Esophagus muscularis mucosa (tissue), 4 donors: Measurements from ENCODE around the gene EPHB2. TPM values are rescaled to one million over a fixed set of nuclear protein-coding genes. Genes with fewer than 3 reads are reported as not detected.
"Not testable (repeated sequence)": the region's sequence is repeated elsewhere in the genome, so short reads cannot be mapped to it uniquely, and the experiment has no call there.

ENCODE experiments used
- DNase-seq: peaks from one replicate; pipeline ENCODE4 v3.0.0-alpha.2; 2017; ENCODE audit errors: extremely low spot score
- H3K27ac ChIP-seq, 4 donors: fragments of 200-600 bp; sonication (generic); replicated peaks in 1 of 4; 1 replicate in 3 of 4; 2 replicates in 1 of 4; pipeline ENCODE4 v1.5.1; 2016 to 2019; ENCODE audit warnings: mild to moderate bottlenecking in 1 of 4
- H3K27me3 ChIP-seq, 4 donors: fragments of 200-600 bp; sonication (generic); one replicate each; pipeline versions ENCODE4 v1.5.1 to v1.6.0; 2016 to 2019
- H3K36me3 ChIP-seq, 4 donors: fragments of 200-600 bp; sonication (generic); one replicate each; pipeline ENCODE4 v1.5.1; 2016 to 2019
- H3K4me1 ChIP-seq, 4 donors: fragments of 200-600 bp; sonication (generic); one replicate each; pipeline ENCODE4 v1.5.1; 2016 to 2019
- H3K4me3 ChIP-seq, 4 donors: fragments of 200-600 bp; sonication (generic); 1 replicate in 2 of 4; 2 replicates in 2 of 4; pipeline ENCODE4 v1.5.1; 2016 to 2019; ENCODE audit warnings: mild to moderate bottlenecking in 4 of 4, moderate library complexity in 1 of 4
- H3K9me3 ChIP-seq, 4 donors: fragments of 200-600 bp; sonication (generic); 1 replicate in 3 of 4; 2 replicates in 1 of 4; pipeline ENCODE4 v1.5.1; 2016 to 2019
- EP300 ChIP-seq: sonication (generic); formaldehyde crosslinking; IDR thresholded peaks from one replicate; pipeline ENCODE4 v1.6.1; 2017; ENCODE audit warnings: antibody characterized with exemption
- POLR2A ChIP-seq: fragments of 450-650 bp; IDR thresholded peaks from one replicate; pipeline ENCODE4 v1.6.1; 2017; ENCODE audit warnings: antibody characterized with exemption, moderate library complexity, mild to moderate bottlenecking, low read depth
- POLR2AphosphoS5 ChIP-seq, 2 donors: sonication (generic); formaldehyde crosslinking; IDR thresholded peaks; one replicate each; pipeline ENCODE4 v1.6.1; 2017; ENCODE audit warnings: antibody characterized with exemption in 2 of 2
- WGBS: methylation state at CpG from one replicate; pipeline ENCODE4 v1.1.5; 2018; 5-methylcytosine and 5-hydroxymethylcytosine counted together
- intact Hi-C: fragments of 100-400 bp; cut with DNase I; formaldehyde crosslinking; loops from one replicate; pipeline ENCODE4 v1.15.1; 2023
- total RNA-seq, 4 donors: library from RNA; depleted of rRNA; stranded (reverse); fragments of >200 nt; gene quantifications; one replicate each; pipeline versions ENCODE4 v1.1.0 to v1.2.1, GENCODE V29; 2016
- TF ChIP-seq, protein P1 (sequence below), 3 experiments: fragments of 200-600 bp in 2 of 3; fragments of 450-650 bp in 1 of 3; sonication (generic) in 2 of 3; IDR thresholded peaks; one replicate each; pipeline ENCODE4 v1.5.1; 2017 to 2019; ENCODE audit warnings: antibody characterized with exemption in 3 of 3, mild to moderate bottlenecking in 2 of 3, moderate library complexity in 1 of 3

Gene EPHB2
- total RNA-seq, 4 donors from 2014 or later: 1.5 to 3.3 (median 1.9) TPM

DNA sequence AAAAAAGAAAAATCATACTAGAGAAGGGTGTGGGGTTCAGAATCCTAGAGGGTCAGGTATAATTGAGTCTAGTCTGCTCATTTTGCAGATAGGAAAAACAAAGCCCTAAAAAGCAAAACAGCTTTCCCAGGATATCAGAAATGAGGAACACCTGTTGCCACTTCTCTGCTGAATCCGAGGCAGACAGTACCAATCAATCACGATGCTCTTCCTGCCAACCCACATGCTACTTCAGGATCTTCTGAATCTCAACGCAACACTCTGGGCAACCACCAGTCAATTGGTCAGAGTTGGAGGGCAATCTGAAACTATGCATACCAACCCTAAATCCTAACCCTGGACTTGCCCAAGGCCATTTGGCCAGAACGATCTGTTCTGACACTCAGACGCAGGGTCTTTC lies 128.3 kb downstream of the EPHB2 start:
- H3K36me3 ChIP-seq: no peaks in the 10 kb centered on the region
- H3K27ac ChIP-seq: no peak overlapping the region
- no peaks in the 10 kb centered on the region for H3K9me3 ChIP-seq
- intact Hi-C loops: no loop called here
- H3K4me1 ChIP-seq: no peaks in the 10 kb centered on the region
- no peak for DNase-seq
- no peak for TF ChIP-seq POLR2AphosphoS5 (IDR thresholded peaks at IDR 0.05)
- TF ChIP-seq EP300: no peak
- TF ChIP-seq POLR2A: no peak
- TF ChIP-seq, protein P1, sequence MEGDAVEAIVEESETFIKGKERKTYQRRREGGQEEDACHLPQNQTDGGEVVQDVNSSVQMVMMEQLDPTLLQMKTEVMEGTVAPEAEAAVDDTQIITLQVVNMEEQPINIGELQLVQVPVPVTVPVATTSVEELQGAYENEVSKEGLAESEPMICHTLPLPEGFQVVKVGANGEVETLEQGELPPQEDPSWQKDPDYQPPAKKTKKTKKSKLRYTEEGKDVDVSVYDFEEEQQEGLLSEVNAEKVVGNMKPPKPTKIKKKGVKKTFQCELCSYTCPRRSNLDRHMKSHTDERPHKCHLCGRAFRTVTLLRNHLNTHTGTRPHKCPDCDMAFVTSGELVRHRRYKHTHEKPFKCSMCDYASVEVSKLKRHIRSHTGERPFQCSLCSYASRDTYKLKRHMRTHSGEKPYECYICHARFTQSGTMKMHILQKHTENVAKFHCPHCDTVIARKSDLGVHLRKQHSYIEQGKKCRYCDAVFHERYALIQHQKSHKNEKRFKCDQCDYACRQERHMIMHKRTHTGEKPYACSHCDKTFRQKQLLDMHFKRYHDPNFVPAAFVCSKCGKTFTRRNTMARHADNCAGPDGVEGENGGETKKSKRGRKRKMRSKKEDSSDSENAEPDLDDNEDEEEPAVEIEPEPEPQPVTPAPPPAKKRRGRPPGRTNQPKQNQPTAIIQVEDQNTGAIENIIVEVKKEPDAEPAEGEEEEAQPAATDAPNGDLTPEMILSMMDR (IDR thresholded peaks at IDR 0.05): no peak
- H3K4me3 ChIP-seq: no peak overlapping the region
- 85% methylated on average over 5 of the region's 5 CpGs for WGBS
- H3K27me3 ChIP-seq: peaks cover 0 to 22% (median 0%) of the 10 kb centered on the region in 4 donors

DNA sequence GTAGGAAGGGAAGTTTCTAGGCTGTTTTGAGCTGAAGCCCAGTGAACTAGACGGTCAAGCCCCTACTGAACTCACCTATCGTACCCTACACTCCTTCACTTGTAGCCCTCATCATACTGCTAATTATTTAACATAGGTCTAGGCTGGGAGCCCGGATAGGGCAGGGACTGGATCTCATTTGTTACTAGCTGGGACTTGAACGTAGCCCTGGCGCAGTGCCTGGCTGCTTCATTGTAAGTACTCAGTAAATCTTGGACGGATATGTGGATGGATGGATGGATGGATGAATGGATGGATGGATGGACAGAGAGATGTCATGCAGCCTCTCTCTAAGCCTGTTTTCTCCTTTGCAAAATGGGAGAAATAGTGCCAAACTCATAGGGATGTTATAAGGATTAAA lies 129.2 kb downstream of the EPHB2 start:
- H3K4me1 ChIP-seq: no peaks in the 10 kb centered on the region
- H3K4me3 ChIP-seq: no peak overlapping the region
- H3K27me3 ChIP-seq: peaks cover 0 to 31% (median 0%) of the 10 kb centered on the region in 4 donors
- intact Hi-C loops: no loop called here
- no peak for DNase-seq
- H3K36me3 ChIP-seq: no peaks in the 10 kb centered on the region
- H3K9me3 ChIP-seq: no peaks in the 10 kb centered on the region
- TF ChIP-seq, protein P1 (IDR thresholded peaks at IDR 0.05): no peak
- TF ChIP-seq POLR2A (no peak), POLR2AphosphoS5 (IDR thresholded peaks at IDR 0.05) (no peak), EP300 (no peak)
- 83% methylated on average over 6 of the region's 6 CpGs for WGBS
- H3K27ac ChIP-seq: no peak overlapping the region

DNA sequence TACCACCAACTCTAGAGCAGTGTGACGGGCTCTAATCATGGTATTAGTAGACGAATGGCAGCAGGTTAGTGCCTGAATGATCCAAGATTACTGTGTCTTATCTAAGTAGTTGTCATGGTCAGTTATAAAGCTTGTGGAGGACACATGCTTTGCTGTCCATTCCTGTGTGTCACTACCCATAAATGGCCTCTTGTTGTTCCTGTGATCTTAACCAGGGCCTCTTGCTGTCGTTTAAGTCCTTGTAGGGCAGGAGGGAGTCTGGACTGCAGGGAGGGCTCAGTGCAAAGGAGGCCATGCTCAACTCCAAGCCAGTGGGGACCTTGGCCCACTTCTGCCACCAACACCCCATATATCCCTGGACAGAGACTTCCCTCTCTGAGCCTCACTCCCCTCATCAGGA lies 130.5 kb downstream of the EPHB2 start:
- DNase-seq: no peak
- TF ChIP-seq, protein P1 (IDR thresholded peaks at IDR 0.05): no peak
- TF ChIP-seq POLR2AphosphoS5 (IDR thresholded peaks at IDR 0.05): no peak
- no peak for TF ChIP-seq EP300
- no peak for TF ChIP-seq POLR2A
- intact Hi-C loops: no loop called here
- no peaks in the 10 kb centered on the region for H3K9me3 ChIP-seq
- 62% methylated on average over 3 of the region's 3 CpGs for WGBS
- H3K4me3 ChIP-seq: no peak overlapping the region
- H3K27ac ChIP-seq: no peak overlapping the region
- H3K4me1 ChIP-seq: no peaks in the 10 kb centered on the region
- H3K36me3 ChIP-seq: no peaks in the 10 kb centered on the region
- H3K27me3 ChIP-seq: peaks cover 0 to 25% (median 0%) of the 10 kb centered on the region in 4 donors

DNA sequence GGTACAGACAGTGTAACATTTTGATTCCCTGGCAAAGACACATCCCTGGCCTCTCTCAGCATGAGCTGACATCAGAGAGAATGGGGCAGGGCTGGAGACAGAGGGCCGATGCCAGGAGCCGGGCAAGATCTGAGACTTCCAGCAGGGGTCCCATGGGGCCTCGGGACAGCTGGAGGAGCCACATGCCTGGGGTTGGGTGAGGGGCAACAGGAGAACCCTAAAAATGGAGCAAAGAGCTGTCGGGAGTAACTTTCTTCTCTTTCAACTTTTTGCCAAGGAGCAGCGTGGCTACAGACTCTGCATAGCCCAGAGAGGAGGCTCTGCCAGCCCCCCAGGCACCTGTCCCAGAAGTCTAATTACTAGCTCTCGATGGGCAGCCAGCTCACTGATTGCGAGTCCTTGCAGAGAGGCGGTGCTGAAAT lies 131.2 kb downstream of the EPHB2 start:
- intact Hi-C loops: no loop called here
- WGBS: 70% methylated on average over 8 of the region's 8 CpGs
- DNase-seq: no peak
- Histone ChIP-seq H3K9me3 (no peaks in the 10 kb centered on the region), H3K27ac (no peak overlapping the region), H3K27me3 (peaks cover 0 to 24% (median 0%) of the 10 kb centered on the region in 4 donors), H3K4me3 (no peak overlapping the region), H3K4me1 (no peaks in the 10 kb centered on the region), H3K36me3 (no peaks in the 10 kb centered on the region)
- TF ChIP-seq, protein P1 (IDR thresholded peaks at IDR 0.05): no peak
- no peak for TF ChIP-seq POLR2AphosphoS5 (IDR thresholded peaks at IDR 0.05)

DNA sequence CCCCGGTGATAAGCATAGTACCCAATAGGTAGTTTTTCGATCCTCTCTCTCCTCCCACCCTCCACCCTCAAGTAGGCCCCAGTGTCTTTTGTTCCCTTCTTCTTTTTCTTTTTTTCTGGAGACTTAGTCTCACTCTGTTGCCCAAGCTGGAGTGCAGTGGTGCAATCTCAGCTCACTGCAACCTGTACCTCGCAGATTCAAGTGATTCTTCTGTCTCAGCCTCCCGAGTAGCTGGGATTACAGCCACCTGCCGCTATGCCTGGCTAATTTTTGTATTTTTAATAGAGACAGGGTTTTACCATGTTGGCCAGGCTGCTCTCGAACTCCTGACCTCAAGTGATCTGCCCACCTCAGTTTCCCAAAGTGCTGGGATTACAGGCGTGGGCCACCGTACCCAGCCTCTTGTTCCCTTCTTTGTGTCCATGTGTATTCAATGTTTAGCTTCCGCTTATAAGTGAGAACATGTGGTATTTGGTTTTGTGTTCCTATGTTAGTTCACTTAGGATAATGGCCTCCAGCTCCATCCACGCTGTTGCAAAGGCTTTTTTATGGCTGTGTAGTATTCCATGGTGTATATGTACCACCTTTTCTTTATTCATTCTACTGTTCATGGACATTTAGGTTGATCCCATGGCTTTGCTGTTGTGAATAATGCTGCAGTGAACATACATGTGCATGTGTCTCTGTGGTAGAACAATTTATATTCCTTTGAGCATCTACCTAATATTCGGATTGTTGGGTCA lies 133.0 kb downstream of the EPHB2 start:
- H3K36me3 ChIP-seq, DNase-seq, H3K9me3 ChIP-seq, intact Hi-C loops, H3K4me1 ChIP-seq, H3K27ac ChIP-seq, H3K4me3 ChIP-seq: not testable (repeated sequence)
- 95% methylated on average over 11 of the region's 11 CpGs for WGBS
- H3K27me3 ChIP-seq: peaks cover 0 to 30% (median 0%) of the 10 kb centered on the region in 4 donors
